ENCODE measurements around the gene PAM16. TPM values are rescaled to one million over a fixed set of nuclear protein-coding genes. Genes with fewer than 3 reads are reported as not detected.
A peak's percentile ranks its signal among the peaks of the same experiment; 100 is the strongest.

PAM16 gene
- total and polyA plus RNA-seq, 3 experiments from 2014 or later = 38.6 to 70.2 (median 66.6) TPM

GRCh38 chr16:4324492-4325252 is 26.4 kb downstream of the PAM16 start:
- no peaks in the 10 kb centered on the region for H3K36me3 Mint-ChIP-seq
- no peak overlapping the region for H3K4me3 ChIP-seq (ENCODE audit: low read length)
- no peak overlapping the region for H3K4me3 Mint-ChIP-seq
- no peak overlapping the region for H3K27ac ChIP-seq (ENCODE audit: low read depth, low read length)
- no peaks in the 10 kb centered on the region for H3K27me3 ChIP-seq (ENCODE audit: insufficient read depth, low read length, poor library complexity, severe bottlenecking)
- no peaks in the 10 kb centered on the region for H3K36me3 ChIP-seq (ENCODE audit: insufficient read depth, low read length)
- peaks cover 7% of the 10 kb centered on the region for H3K4me1 ChIP-seq (ENCODE audit: insufficient read depth, low read length)
- H3K9me3 Mint-ChIP-seq = no peaks in the 10 kb centered on the region
- H3K4me1 Mint-ChIP-seq = peaks cover 0 to 10% (median under 1%) of the 10 kb centered on the region in 3 donors
- H3K9me3 ChIP-seq (ENCODE audit: low read length) = no peaks in the 10 kb centered on the region
- CTCF ChIA-PET = interaction anchor here (1.1 to 1.8 kb wide), 5 partner anchors 13 to 37 kb away, joined by 3 to 5 read pairs (median 4); no protein-coding TSS in a partner anchor
- H3K27me3 Mint-ChIP-seq = no peaks in the 10 kb centered on the region
- DNase-seq = no peak
- no peak overlapping the region for H3K27ac Mint-ChIP-seq
- POLR2A ChIA-PET = no interaction called here

- CTCF ChIA-PET = interaction anchor here (1.1 to 1.8 kb wide), 3 partner anchors 12 to 35 kb away, joined by 3 to 4 read pairs (median 4); no protein-coding TSS in a partner anchor
- peaks cover 4 to 17% (median 7%) of the 10 kb centered on the region in 3 donors for H3K4me1 Mint-ChIP-seq
- POLR2A ChIA-PET = no interaction called here
Observed at GRCh38 chr16:4323845-4324488, 27.2 kb downstream of the PAM16 start.

GRCh38 chr16:4323071-4323844 is 27.9 kb downstream of the PAM16 start:
- no peak overlapping the region for H3K4me3 ChIP-seq (ENCODE audit: low read length)
- H3K9me3 Mint-ChIP-seq = no peaks in the 10 kb centered on the region
- H3K4me1 ChIP-seq (ENCODE audit: insufficient read depth, low read length) = peaks cover 14% of the 10 kb centered on the region
- no peaks in the 10 kb centered on the region for H3K27me3 Mint-ChIP-seq
- no peaks in the 10 kb centered on the region for H3K36me3 Mint-ChIP-seq
- no peak overlapping the region for H3K4me3 Mint-ChIP-seq
- no peak for DNase-seq
- POLR2A ChIA-PET = no interaction called here
- no peaks in the 10 kb centered on the region for H3K9me3 ChIP-seq (ENCODE audit: low read length)
- no peaks in the 10 kb centered on the region for H3K27me3 ChIP-seq (ENCODE audit: insufficient read depth, low read length, poor library complexity, severe bottlenecking)
- H3K4me1 Mint-ChIP-seq = peaks cover 4 to 18% (median 7%) of the 10 kb centered on the region in 3 donors
- no peaks in the 10 kb centered on the region for H3K36me3 ChIP-seq (ENCODE audit: insufficient read depth, low read length)
- H3K27ac ChIP-seq (ENCODE audit: low read depth, low read length) = no peak overlapping the region
- CTCF ChIA-PET = interaction anchor here (1.8 kb wide), 1 partner anchor 13 kb away, joined by 4 read pairs; no protein-coding TSS in a partner anchor
- no peak overlapping the region for H3K27ac Mint-ChIP-seq

More at GRCh38 chr16:4323845-4324488, 27.2 kb downstream of the PAM16 start:
- DNase-seq = no peak
- H3K9me3 Mint-ChIP-seq = no peaks in the 10 kb centered on the region
- no peaks in the 10 kb centered on the region for H3K36me3 Mint-ChIP-seq
- H3K4me3 Mint-ChIP-seq = no peak overlapping the region
- Histone ChIP-seq H3K4me1 (ENCODE audit: insufficient read depth, low read length) (peaks cover 14% of the 10 kb centered on the region), H3K36me3 (ENCODE audit: insufficient read depth, low read length) (no peaks in the 10 kb centered on the region), H3K4me3 (ENCODE audit: low read length) (no peak overlapping the region), H3K27ac (ENCODE audit: low read depth, low read length) (no peak overlapping the region), H3K9me3 (ENCODE audit: low read length) (no peaks in the 10 kb centered on the region), H3K27me3 (ENCODE audit: insufficient read depth, low read length, poor library complexity, severe bottlenecking) (no peaks in the 10 kb centered on the region)
- H3K27ac Mint-ChIP-seq = no peak overlapping the region
- H3K27me3 Mint-ChIP-seq = no peaks in the 10 kb centered on the region

GRCh38 chr16:4322121-4323052 is 28.7 kb downstream of the PAM16 start:
- Histone ChIP-seq H3K4me3 (ENCODE audit: low read length) (no peak overlapping the region), H3K9me3 (ENCODE audit: low read length) (no peaks in the 10 kb centered on the region), H3K27me3 (ENCODE audit: insufficient read depth, low read length, poor library complexity, severe bottlenecking) (no peaks in the 10 kb centered on the region), H3K36me3 (ENCODE audit: insufficient read depth, low read length) (no peaks in the 10 kb centered on the region), H3K4me1 (ENCODE audit: insufficient read depth, low read length) (peaks cover 9% of the 10 kb centered on the region), H3K27ac (ENCODE audit: low read depth, low read length) (no peak overlapping the region)
- Mint-ChIP-seq H3K27me3 (no peaks in the 10 kb centered on the region), H3K4me1 (peaks cover 4 to 15% (median 7%) of the 10 kb centered on the region in 3 donors), H3K9me3 (no peaks in the 10 kb centered on the region), H3K4me3 (no peak overlapping the region), H3K36me3 (no peaks in the 10 kb centered on the region), H3K27ac (peak overlapping the region in 1 of 8 donors; percentile 83)
- POLR2A ChIA-PET = no interaction called here
- CTCF ChIA-PET = interaction anchor here (1.8 kb wide), 1 partner anchor 12 kb away, joined by 4 read pairs; no protein-coding TSS in a partner anchor
- no peak for DNase-seq

- H3K4me1 Mint-ChIP-seq = peaks cover 4 to 14% (median 7%) of the 10 kb centered on the region in 3 donors
- no peak overlapping the region for H3K27ac ChIP-seq (ENCODE audit: low read depth, low read length)
- no peaks in the 10 kb centered on the region for H3K36me3 Mint-ChIP-seq
- no peaks in the 10 kb centered on the region for H3K27me3 Mint-ChIP-seq
- H3K27ac Mint-ChIP-seq = peak overlapping the region in 1 of 8 donors; percentile 24
- H3K27me3 ChIP-seq (ENCODE audit: insufficient read depth, low read length, poor library complexity, severe bottlenecking) = no peaks in the 10 kb centered on the region
- POLR2A ChIA-PET = no interaction called here
- no peak overlapping the region for H3K4me3 ChIP-seq (ENCODE audit: low read length)
- DNase-seq = no peak
- H3K4me1 ChIP-seq (ENCODE audit: insufficient read depth, low read length) = peaks cover 12% of the 10 kb centered on the region
- H3K4me3 Mint-ChIP-seq = peak overlapping the region in 1 of 7 donors; percentile 27
- CTCF ChIA-PET = no interaction called here
- no peaks in the 10 kb centered on the region for H3K36me3 ChIP-seq (ENCODE audit: insufficient read depth, low read length)
- no peaks in the 10 kb centered on the region for H3K9me3 ChIP-seq (ENCODE audit: low read length)
- no peaks in the 10 kb centered on the region for H3K9me3 Mint-ChIP-seq
Observed at GRCh38 chr16:4321286-4322120, 29.6 kb downstream of the PAM16 start.

GRCh38 chr16:4320571-4321137 is 30.5 kb downstream of the PAM16 start:
- DNase-seq = no peak

More at GRCh38 chr16:4320571-4321137, 30.5 kb downstream of the PAM16 start:
- POLR2A ChIA-PET = no interaction called here
- Histone ChIP-seq H3K36me3 (ENCODE audit: insufficient read depth, low read length) (no peaks in the 10 kb centered on the region), H3K27me3 (ENCODE audit: insufficient read depth, low read length, poor library complexity, severe bottlenecking) (no peaks in the 10 kb centered on the region), H3K27ac (ENCODE audit: low read depth, low read length) (no peak overlapping the region), H3K4me1 (ENCODE audit: insufficient read depth, low read length) (peaks cover 13% of the 10 kb centered on the region), H3K4me3 (ENCODE audit: low read length) (no peak overlapping the region), H3K9me3 (ENCODE audit: low read length) (no peaks in the 10 kb centered on the region)
- Mint-ChIP-seq H3K4me1 (peaks cover 4 to 11% (median 7%) of the 10 kb centered on the region in 3 donors), H3K4me3 (no peak overlapping the region), H3K36me3 (no peaks in the 10 kb centered on the region), H3K27me3 (no peaks in the 10 kb centered on the region), H3K27ac (no peak overlapping the region), H3K9me3 (no peaks in the 10 kb centered on the region)
- CTCF ChIA-PET = no interaction called here

All from CD8-positive, alpha-beta memory T cell (primary cell).